Measurements from ENCODE around the gene SIGMAR1.

DNA sequence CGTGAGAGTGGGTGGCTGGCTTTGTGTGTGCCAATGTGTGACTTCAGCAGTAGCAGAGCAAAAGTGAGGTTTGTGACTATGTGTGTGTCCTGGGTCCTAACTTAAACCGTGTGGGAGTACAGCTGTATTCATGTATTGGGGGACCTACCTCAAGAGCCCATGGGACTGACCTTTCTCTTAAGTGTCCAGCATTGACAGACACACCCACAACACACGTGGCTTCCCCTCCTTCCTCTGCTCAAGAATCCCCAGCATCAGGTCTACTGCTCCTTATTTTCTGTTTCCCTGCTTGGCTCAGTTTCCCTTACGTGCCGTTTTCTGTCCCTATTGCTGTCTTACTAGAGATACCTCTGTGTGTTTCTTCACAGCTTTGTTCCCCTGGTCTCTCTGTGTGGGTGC is 15.0 kb upstream of the SIGMAR1 start:
- TF ChIP-seq EZH2phosphoT487 (IDR thresholded peaks at IDR 0.05; ENCODE audit: low read length) (no peak), EZH2 (optimal IDR thresholded peaks at IDR 0.05; ENCODE audit: low read depth, low read length) (no peak)
- TF ChIP-seq, protein P1, sequence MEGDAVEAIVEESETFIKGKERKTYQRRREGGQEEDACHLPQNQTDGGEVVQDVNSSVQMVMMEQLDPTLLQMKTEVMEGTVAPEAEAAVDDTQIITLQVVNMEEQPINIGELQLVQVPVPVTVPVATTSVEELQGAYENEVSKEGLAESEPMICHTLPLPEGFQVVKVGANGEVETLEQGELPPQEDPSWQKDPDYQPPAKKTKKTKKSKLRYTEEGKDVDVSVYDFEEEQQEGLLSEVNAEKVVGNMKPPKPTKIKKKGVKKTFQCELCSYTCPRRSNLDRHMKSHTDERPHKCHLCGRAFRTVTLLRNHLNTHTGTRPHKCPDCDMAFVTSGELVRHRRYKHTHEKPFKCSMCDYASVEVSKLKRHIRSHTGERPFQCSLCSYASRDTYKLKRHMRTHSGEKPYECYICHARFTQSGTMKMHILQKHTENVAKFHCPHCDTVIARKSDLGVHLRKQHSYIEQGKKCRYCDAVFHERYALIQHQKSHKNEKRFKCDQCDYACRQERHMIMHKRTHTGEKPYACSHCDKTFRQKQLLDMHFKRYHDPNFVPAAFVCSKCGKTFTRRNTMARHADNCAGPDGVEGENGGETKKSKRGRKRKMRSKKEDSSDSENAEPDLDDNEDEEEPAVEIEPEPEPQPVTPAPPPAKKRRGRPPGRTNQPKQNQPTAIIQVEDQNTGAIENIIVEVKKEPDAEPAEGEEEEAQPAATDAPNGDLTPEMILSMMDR (IDR thresholded peaks at IDR 0.05; ENCODE audit: low read length), result no peak

All from MM.1S (cell line).